NK-92 (cell line): ENCODE measurements around the gene C11orf58.

Experiments used
- DNase-seq: peaks from one replicate; lab custom pipeline; 2025; ENCODE audit not compliant: unreplicated experiment; lab: John Stamatoyannopoulos, UW

The C11orf58 gene

DNA sequence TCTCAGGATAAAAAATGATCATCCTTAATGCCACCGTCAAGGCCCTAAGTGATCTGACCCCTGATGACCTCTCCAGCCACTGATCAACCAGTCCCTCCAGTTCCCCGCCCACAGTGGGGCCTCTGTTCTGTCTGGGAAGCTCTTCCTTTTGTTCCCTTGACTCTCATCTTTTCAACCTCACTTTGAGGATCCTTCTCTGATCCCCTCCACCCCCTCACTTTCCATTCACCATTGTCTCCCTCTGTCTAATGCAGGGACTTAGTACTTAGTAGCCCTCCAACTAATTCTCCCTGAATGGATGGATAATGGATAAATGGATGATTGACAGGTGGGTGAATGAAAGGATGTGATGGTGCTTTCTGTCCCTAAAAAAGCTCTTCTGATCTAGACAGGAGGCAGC lies 45.6 kb downstream of the C11orf58 start:
- DNase-seq, result no peak

DNA sequence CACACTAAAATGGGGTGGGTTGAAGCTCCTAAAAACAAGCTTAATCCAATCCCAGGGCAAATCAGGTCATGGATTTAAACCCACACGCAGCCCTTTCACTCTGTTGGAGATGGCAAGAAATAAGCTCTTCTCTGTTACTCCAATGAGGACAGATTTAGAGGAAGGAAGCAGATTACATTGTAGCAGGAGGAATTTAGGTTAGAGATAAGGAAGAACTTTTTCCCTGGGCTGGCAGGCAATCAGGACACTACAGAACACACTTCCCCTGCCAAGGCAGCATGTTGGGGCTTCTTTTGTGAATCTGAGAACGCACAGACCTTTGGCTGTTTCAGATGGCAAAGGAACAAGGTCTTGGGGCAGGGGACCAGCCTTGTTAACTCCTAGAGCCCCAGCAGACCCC lies 46.2 kb downstream of the C11orf58 start:
- DNase-seq, result no peak

DNA sequence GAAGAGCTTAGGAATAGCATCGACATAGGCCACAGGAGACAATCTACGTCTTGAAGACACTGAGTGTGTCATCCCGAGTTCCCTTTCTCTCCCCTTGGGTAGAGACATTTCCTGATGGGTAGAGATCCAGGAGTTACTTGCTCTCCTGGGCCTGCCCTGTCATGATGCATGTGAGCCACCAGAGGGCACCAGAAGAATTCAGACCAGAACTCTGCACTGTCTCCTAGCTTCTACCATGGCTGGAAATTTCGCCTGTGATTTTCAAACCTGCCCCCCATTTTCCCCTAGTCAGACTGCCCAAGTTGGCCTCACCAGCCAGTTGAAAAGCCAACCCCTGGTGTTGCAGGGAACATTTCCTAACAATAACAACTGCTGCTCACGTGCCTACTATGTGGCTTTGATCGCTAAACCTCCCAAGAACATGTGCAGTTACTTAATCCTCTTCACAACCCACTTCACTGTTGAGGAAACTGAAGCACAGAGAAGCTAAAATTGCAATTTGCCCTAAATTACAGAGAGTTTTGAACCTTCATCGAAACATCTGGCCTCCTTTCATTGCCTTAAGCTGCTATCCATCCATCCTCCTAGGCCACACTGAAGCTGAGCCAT lies 47.2 kb downstream of the C11orf58 start:
- DNase-seq, result no peak

DNA sequence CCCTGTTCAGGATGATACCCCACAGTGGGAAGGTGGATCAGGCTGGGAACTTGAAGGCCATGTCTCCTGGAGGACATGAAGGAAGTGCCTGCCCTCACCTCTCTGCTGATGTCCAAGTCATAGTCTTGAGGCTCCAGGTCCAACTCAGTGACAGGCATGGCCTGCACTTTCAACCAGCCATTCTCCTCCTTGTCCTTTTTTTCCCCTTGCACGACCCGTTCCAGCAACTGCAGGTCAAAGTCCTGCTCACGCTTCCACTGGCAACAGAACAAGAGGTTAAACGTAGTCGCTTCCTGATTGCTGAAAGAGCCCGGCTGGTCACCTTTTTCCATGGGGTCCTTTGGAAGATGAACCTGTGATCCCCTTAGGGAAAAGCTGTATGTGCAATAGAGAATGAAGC lies 47.7 kb downstream of the C11orf58 start:
- no peak for DNase-seq

DNA sequence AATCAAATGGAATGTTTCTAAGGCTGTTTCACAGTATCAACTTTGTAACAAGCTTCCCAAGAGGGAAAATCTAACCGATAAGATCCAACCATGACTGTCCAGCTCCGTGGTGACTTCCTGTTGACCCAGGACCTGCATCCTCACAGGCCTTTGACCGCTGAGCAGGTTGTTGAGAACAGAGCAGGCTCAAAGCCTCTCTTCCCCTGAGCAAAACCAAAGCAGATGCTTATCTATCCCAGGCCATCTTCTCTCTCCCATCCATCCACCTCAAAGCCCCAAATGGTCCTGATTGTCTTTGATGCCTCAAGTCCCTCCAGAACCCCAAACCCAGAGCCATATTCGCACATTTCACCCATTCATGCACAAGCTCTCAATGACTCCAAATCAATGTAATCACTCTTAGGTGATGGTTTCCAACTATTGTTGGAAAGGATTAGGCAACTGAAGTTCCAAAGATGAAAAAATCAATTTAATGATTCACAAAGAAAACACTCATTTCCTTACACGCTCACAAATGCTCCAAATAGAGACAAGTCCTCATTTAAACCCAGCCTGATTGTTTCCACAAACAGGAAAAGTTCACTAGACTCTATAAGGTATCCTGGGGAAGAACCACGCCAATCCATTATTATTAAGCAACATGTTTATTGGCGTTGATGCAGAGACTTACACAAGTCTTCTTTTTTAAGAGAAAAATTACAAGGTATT lies 48.7 kb downstream of the C11orf58 start:
- DNase-seq, result no peak

DNA sequence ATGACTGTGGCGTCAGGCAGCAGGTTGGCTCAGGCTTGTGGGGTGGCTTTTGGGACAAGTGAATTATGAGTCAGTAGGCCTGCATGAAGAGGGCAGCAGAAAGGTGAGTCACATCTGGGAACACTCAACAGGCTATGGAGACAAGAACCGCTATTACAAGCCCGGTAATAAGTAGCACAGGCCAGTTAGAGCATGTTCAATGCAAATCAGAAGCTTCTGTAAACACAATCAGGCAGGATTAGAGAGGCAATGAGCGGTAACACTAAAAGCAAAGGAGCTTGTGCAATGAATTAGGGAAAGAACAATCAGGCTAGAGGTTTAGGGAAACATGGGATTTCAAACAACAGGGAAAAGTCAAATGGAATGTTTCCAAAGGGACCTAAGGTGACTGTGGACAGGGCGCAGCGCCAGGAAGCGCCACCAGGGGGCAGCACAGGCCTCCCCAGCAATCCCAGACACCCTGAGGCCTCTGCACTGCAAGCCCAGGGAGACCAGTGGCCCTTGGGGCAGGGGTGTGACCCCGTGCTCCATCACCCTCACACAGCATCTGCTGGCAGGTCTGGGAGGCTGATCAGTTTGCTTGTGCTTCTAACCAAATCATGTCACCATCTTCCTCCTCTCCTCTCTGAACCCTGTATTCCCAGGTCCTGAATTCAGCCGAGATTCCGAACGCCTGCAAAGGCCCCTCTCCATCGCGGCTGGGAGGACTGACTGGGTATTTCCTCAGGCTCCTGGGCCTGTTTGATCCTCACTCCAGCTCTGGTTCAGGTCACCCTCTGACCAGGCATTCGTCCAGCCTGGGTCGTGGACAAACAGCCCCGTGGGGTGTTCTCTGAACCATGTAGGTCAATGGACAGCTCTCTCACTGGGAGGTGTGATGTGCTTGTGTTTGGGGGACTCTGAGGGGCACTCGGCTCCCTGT lies 50.0 kb downstream of the C11orf58 start:
- DNase-seq, result no peak

DNA sequence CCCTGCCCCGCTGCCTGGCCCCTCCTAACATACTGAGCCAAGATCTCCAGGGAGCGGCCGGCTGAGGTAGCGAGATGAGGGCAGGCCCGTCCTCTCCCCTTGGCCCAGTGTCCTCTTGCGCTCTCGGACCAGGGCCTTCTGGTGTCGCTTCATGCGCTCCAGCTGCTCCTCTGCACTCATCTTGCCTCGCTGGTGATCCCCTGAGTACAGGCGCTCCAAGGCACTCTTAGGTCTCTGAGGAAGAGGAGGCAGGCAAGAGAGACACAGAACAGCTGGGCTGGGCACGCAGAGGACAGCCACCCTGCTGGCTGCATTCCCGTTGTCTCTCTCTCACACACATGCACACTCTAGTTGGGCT lies 50.6 kb downstream of the C11orf58 start:
- DNase-seq, result no peak

DNA sequence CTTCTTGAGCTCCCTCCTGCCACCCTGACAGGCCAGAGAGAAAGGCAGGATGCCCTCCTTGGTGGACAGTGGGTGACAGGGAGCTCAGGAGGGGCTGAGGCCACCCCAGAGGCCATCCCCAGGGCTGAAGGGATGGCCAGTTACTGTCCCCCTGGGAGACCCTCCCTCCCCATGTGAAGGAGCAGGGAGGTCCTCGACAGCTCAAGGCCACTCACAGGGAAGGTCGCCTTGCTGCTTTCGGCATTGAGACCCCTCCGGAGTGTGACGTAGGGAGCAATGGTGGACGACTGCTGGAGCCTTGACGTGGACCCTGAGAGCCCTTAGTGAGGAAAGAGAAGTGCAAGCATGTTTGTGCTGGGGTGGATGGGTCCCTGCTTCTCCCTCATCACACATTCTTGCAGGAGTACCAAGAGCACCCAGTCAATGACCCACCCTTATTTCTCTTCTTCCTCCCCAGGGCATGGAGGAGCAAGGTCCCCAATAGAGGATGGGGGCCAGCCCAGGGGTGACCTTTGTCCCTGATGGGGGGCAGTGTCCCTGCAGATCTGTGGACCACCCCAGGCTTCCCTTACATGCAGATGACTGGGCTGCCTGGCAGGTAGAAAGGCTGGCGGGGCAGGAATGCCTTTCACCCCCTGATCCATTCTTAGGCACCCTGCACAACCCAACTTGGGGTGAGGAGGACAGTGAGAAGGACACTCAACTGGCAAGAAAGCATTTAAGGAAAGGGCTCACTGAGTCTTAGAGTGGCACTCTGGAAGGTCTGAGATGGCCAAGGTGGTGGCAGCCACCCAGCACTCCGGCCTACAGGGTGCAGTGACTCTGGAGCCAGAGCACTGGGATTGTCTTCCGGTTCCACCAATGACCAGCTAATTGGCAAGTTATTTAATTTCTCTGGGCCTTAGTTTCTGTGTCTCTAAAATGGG lies 51.4 kb downstream of the C11orf58 start:
- DNase-seq, result no peak

DNA sequence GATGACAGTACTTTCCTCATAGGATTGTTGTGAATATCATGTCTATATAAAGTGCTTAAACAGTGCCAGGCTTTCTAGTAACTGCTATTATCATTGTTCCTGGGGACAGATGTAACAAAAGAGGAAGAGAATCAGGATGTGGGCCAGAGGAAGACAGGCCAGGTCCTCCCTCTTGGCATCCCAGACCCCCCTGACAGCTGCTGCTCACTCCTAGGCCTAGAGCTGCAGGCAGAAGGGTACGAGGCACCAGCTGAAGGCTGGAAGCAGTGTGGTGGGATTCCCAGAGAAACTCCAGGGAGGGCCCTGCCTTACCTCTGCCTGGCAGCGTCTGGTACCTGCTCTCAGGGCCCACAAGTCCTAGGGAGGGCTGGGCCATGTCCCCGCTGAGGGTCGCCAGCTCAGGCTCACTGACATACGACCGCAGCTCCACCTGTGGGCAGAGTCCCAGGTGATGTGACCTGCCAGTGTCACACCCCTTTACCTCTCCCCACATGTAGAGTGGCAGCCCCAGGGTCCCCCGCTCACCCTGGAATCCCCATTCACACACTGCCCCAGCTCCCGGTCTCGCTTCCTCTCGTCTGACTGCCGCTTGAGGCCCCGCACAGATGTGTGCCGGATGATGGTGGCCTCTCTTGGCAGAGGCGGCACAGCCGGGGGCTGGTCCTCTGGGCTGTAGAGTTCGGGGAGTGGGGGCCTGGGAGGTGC lies 52.2 kb downstream of the C11orf58 start:
- no peak for DNase-seq

DNA sequence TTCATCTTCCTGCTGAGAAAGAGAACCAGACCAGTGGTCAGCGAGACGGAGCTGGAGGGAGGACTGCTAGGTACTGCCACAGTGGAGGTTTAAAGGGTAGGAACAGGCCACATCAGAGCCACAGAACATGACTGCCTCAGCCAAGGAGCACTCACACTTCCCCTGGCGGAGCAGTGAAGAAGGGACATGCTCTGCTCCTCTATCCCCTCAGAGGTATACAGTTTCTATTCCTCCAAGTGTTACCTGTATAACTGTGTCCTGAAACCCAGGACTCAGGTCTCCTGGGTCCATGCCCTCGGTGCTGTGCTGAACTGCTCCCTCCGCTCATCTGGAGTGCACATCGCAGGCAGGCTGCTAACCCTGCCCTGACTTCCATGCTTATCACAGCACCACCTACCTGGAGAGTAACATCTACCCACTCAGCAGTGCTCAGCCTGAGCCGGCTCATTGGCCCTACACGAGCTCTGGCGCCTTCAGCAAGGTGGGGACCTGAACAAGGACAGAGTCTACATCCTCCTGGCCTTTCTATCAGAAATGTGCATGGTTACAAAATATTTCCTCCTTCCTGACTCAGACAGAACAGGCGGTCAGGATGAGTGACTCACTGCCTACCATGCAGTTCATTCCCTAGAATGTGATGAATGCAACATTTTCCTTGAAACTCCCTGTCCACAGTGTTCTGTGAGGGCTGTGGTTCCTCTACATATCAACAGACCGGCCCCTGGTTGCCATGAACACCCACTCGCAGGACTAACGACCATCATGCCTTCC lies 52.9 kb downstream of the C11orf58 start:
- no peak for DNase-seq

DNA sequence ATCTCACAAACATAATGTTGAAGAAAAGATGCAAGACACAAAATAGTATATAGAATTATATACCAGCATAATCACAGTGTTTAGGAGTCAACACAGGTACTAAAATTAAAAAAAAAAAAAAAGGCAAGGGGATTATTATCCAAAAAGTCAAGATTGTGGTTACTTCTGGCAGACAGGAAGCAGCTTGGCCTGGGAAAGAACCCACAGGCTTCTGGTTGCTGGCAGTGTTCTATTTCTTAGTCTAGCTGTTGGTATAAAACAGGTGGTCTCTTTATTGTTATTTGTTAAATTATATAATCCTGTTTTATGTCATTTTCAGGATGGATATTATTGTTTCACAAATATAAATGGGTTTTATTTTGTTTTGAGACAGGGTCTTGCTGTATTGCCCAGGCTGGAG lies 54.0 kb downstream of the C11orf58 start:
- DNase-seq, result no peak

DNA sequence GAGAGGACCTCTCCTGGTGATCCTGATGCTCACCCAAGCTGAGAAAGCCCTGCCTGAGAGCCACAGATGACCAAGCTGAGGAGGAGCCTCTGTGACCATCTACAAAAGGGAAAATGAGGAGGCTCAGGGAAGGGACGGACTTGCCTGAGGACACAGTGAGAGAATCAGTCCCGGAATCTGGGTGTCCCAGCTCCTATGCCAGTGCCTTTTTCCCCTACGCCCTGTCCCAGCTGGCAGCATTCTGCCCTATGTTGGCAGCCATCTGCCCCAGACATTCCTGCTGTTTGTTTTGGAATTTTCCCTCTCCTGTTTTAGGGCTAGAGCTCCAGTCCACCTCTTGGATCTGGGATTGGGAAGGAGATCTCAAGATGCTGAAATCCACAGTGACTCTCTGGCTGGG lies 54.6 kb downstream of the C11orf58 start:
- DNase-seq, result no peak

DNA sequence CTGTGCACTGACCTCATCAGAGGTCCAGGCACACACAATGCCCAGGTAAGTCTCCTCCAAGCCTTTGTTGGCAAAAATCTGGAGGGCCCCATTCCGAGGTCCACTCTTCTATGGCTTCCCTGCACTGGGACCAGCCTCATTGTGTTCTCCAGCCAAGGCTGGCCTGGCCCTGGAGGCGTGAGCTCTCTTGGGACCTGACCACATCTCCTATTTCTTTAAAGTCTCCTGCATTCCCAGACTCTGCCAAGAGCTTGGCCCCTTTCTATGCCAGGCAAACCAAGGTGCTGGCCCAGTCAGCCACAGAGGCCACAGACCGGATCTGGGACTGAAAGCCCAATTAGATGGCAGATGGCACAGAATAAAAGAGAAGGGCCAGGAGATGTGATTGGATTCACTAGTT lies 55.1 kb downstream of the C11orf58 start:
- no peak for DNase-seq

DNA sequence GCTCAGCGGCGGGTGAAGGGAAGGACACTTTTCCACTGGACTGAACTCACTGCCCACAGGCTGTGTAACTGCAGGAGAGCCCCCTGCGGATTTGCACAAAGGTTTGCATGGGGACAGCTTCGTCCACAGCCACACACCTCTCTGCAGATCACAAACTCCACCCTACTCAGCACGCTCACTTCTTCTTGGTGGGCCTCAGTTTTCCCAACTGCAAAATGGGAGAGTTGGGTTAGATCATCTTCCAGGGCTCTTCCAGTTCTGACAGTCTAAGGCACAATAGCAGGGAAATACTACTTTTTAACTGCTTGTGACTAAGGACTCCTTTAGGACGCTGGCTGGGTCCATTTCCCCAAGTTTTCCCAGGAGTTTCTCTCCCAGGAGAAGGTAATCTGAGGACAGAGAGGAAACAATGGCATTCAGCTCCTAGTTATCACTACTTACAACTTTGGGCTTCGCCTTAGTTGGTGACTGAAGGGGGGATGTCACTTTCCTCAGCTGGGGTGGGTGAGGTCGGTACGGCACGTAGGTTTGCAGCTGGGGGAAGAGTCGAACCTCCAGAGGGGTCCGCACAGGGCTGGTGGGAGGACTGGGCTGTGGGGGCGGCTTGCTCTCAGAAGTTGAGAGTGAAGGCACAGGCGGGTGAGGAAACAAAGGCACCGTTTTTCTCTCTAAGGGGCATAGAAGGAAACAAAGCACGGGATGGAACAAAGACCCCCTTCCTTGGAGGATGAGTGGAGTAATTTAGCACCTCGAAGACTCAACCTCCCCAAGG lies 55.8 kb downstream of the C11orf58 start:
- no peak for DNase-seq

DNA sequence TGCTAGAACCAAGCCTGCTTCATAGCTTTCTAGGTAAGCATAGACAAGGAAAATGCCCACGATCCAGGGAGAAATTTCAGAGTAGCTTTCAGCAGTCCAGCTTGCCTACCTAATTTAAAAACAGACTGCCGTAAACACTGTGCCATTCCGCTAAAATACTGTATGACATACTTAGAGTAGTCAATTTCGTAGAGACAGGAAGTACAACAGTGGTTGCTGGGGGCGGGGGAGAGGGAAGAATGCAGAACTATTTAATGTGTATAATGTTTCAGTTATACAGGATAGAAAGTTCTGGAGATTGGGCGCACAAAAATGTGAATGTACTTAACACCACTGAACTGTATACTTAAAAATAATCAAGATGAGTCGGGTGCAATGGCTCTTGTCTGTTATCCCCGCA lies 56.7 kb downstream of the C11orf58 start:
- no peak for DNase-seq

DNA sequence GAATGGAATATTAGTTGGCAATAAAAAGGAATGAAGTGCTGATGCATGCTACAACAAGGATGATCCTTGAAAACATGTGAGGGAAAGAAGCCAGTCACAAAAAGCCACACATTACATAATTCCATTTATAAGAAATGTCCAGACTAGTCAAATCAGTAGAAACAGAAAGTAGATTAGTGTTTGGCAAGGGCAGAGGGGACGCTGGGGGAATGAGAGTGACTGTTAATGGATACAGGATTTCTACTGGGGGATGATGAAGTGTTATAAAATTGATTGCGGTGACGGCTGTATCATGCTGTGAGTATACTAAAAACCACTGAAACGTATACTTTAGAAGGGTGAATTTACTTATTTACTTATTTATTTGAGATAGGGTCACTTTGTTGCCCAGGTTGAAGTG lies 57.9 kb downstream of the C11orf58 start:
- no peak for DNase-seq

DNA sequence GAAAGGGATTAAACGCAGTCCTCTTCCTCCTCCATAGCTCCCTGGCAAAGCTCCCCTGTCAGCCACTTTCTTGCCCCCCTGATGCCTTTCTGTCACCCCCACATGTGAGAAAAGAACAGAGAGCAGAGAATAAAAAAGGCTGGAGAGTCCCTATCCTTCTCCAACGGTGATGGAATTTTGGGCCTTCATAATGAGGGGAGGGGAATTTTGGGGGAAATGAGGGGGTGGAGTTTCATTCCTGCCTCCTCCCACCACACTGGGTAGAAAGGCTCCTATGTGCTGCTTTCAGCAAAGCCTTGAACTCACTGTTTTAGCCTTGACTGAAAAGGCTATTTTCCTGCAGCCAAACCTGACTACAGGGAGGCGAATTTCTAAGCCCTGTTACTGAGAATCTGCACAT lies 59.3 kb downstream of the C11orf58 start:
- DNase-seq, result no peak

DNA sequence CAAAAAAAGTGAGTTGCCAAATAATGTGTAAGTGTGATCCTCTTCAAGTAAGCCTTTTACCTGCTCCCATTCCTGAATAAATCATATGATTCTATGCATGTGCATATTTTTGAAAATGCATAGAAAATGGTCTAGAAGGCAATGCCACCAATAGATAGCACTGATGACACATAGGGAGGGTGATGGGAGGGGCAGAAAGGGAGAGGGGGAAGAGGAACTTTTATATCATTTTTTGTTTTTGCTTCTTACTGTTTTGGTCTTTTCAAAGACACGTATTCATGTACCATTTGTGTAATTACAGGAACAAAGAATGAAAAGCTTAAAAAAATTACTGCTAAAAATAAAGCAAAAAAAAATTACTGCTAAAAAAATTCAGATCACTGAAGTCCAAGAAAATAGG lies 60.8 kb downstream of the C11orf58 start:
- DNase-seq, result no peak

DNA sequence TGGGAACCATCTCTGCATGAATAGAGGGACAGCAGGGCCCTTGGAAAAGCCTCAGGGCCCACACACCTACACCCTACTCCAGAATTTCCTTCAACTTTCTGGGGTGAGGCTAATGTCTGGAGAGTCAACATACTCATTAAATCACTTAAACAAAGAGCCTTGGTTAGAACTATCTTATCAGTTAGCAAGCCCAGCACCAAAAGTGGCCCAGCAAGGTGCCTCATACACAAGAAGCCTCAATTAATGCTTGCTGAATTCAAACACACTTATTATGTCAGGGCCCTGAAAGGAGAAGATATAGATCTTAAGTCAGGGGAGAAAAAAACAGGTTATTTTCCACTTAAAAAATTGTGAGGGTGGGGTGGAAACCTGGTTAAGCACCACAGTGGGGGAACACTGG lies 61.4 kb downstream of the C11orf58 start:
- DNase-seq, result no peak
